GM23338 (cell line): ENCODE measurements around the gene HELZ. TPM values are rescaled to one million over a fixed set of nuclear protein-coding genes. Genes with fewer than 3 reads are reported as not detected.

Experiments
- ATAC-seq: fragments of 200-7000 bp; cut with Tn5 transposase; 3 replicates; pipeline ENCODE4 v1.9.1; 2020
- DNase-seq: peaks from one replicate; pipeline ENCODE4 v3.0.0-alpha.2; 2015; ENCODE audit warnings: low spot score
- H2AFZ ChIP-seq: fragments of 200-600 bp; sonication (generic); 2 replicates; pipeline ENCODE4 v1.8.0; 2016; ENCODE audit warnings: antibody characterized with exemption, mild to moderate bottlenecking, moderate library complexity
- H3F3A ChIP-seq: fragments of 200-600 bp; sonication (generic); replicated peaks from 2 replicates; pipeline ENCODE4 v1.8.0; 2017; ENCODE audit warnings: antibody characterized with exemption, mixed run types, low read depth
- H3K27ac ChIP-seq: fragments of 200-600 bp; sonication (generic); 2 replicates; pipeline ENCODE4 v1.6.1; 2016; ENCODE audit warnings: low read depth
- H3K27me3 ChIP-seq: fragments of 200-600 bp; sonication (generic); 2 replicates; pipeline ENCODE4 v1.8.0; 2016; ENCODE audit warnings: mild to moderate bottlenecking, mixed run types, moderate library complexity; ENCODE audit not compliant: insufficient read depth
- H3K36me3 ChIP-seq: fragments of 200-600 bp; sonication (generic); 2 replicates; pipeline ENCODE4 v1.8.0; 2016; ENCODE audit warnings: mild to moderate bottlenecking; ENCODE audit not compliant: insufficient read depth
- H3K4me1 ChIP-seq: fragments of 200-600 bp; sonication (generic); 2 replicates; pipeline ENCODE4 v1.8.0; 2016; ENCODE audit warnings: mild to moderate bottlenecking, moderate library complexity; ENCODE audit not compliant: insufficient read depth
- H3K4me2 ChIP-seq: fragments of 200-600 bp; sonication (generic); 2 replicates; pipeline ENCODE4 v1.7.1; 2017; ENCODE audit warnings: mixed run types
- H3K4me3 ChIP-seq: fragments of 200-600 bp; sonication (generic); 2 replicates; pipeline ENCODE4 v1.6.1; 2016; ENCODE audit warnings: mixed run types
- H3K79me2 ChIP-seq: fragments of 200-600 bp; sonication (generic); replicated peaks from 2 replicates; pipeline ENCODE4 v1.8.0; 2017; ENCODE audit warnings: mild to moderate bottlenecking; ENCODE audit not compliant: insufficient read depth
- H3K9me2 ChIP-seq: fragments of 200-600 bp; sonication (generic); 2 replicates; pipeline ENCODE4 v1.8.0; 2017; ENCODE audit not compliant: insufficient read depth
- H4K20me1 ChIP-seq: fragments of 200-600 bp; sonication (generic); replicated peaks from 2 replicates; pipeline ENCODE4 v1.8.0; 2017; ENCODE audit warnings: mild to moderate bottlenecking; ENCODE audit not compliant: insufficient read depth
- H3K27ac Mint-ChIP-seq: 2 replicates; pipeline ENCODE4 v1.8.0; 2020; ENCODE audit warnings: inconsistent platforms, mild to moderate bottlenecking, moderate library complexity, mixed read lengths
- H3K27me3 Mint-ChIP-seq: 3 replicates; pipeline ENCODE4 v1.8.0; 2022; ENCODE audit warnings: low read depth, mild to moderate bottlenecking, moderate library complexity, mixed read lengths, inconsistent platforms; ENCODE audit not compliant: insufficient read depth, poor library complexity
- H3K36me3 Mint-ChIP-seq: 3 replicates; pipeline ENCODE4 v1.8.0; 2021; ENCODE audit warnings: low read depth, mild to moderate bottlenecking, inconsistent platforms, moderate library complexity, mixed read lengths
- H3K4me1 Mint-ChIP-seq: 3 replicates; pipeline ENCODE4 v1.8.0; 2020; ENCODE audit warnings: mild to moderate bottlenecking, inconsistent platforms, mixed read lengths
- H3K4me3 Mint-ChIP-seq: 3 replicates; pipeline ENCODE4 v1.8.0; 2021; ENCODE audit warnings: moderate library complexity, mild to moderate bottlenecking, inconsistent platforms, mixed read lengths
- H3K9me3 Mint-ChIP-seq: 3 replicates; pipeline ENCODE4 v1.8.0; 2020; ENCODE audit warnings: moderate library complexity, mild to moderate bottlenecking, inconsistent platforms, mixed read lengths
- ETS1 ChIP-seq: IDR thresholded peaks from 2 replicates; pipeline ENCODE4 v1.6.1; 2016; ENCODE audit warnings: antibody characterized with exemption
- EZH2phosphoT487 ChIP-seq: fragments of 200-600 bp; sonication (generic); IDR thresholded peaks from one replicate; pipeline ENCODE4 v1.8.1; 2018; ENCODE audit warnings: antibody characterized with exemption; ENCODE audit not compliant: unreplicated experiment
- JUNB ChIP-seq: IDR thresholded peaks from one replicate; pipeline ENCODE4 v1.6.1; 2016; ENCODE audit warnings: antibody characterized with exemption; ENCODE audit not compliant: unreplicated experiment
- REST ChIP-seq: IDR thresholded peaks from one replicate; pipeline ENCODE4 v1.6.1; 2018; ENCODE audit warnings: antibody characterized with exemption; ENCODE audit not compliant: unreplicated experiment
- ZNF331 ChIP-seq: fragments of 250-450 bp; sonication (Bioruptor Pico); IDR thresholded peaks from 2 replicates; pipeline ENCODE4 v1.5.0; 2020; ENCODE audit warnings: low read depth, mild to moderate bottlenecking, moderate library complexity
- ZNF462 ChIP-seq: fragments of 250-450 bp; sonication (Bioruptor Pico); IDR thresholded peaks from 2 replicates; pipeline ENCODE4 v1.5.0; 2020; ENCODE audit warnings: mild to moderate bottlenecking, moderate library complexity
- polyA plus RNA-seq: library from polyadenylated mRNA; unstranded; fragments of >200 nt; fragmentation: Nextera tagmentation; extraction: Ambion mirVana; gene quantifications from 2 replicates; pipeline ENCODE4 v1.2.1, GENCODE V29; 2016
- total RNA-seq: library from RNA; depleted of rRNA; stranded (reverse); fragments of >200 nt; shearing (Covaris generic); gene quantifications from 2 replicates; pipeline ENCODE4 v1.2.3, GENCODE V29; 2014

Gene HELZ
- total and polyA plus RNA-seq, 2 experiments from 2014 or later, result 38.9 to 62.0 TPM

GRCh38 chr17:67022451-67022810, 222.6 kb downstream of the HELZ start (continued):
- TF ChIP-seq ETS1, result no peak
- TF ChIP-seq ZNF331 (CRISPR knock-in tag), result no peak
- TF ChIP-seq ZNF462 (CRISPR knock-in tag), result no peak

- H3K27ac ChIP-seq, result no peak overlapping the region
- H3K4me3 Mint-ChIP-seq, result no peak overlapping the region
- ATAC-seq, result no peak
- H3K79me2 ChIP-seq, result no peaks in the 10 kb centered on the region
- H3K9me3 Mint-ChIP-seq, result no peaks in the 10 kb centered on the region
- no peak for DNase-seq
- H3F3A ChIP-seq, result no peaks in the 10 kb centered on the region
- no peak for TF ChIP-seq ZNF331 (CRISPR knock-in tag)
- TF ChIP-seq JUNB, result no peak
- no peak for TF ChIP-seq REST
- TF ChIP-seq EZH2phosphoT487, result no peak
- no peak overlapping the region for H3K4me3 ChIP-seq
- no peaks in the 10 kb centered on the region for H3K27me3 ChIP-seq
- no peaks in the 10 kb centered on the region for H3K36me3 ChIP-seq
- H3K27ac Mint-ChIP-seq, result no peak overlapping the region
- peaks cover 11% of the 10 kb centered on the region for H3K27me3 Mint-ChIP-seq
- no peaks in the 10 kb centered on the region for H3K36me3 Mint-ChIP-seq
- H4K20me1 ChIP-seq, result no peaks in the 10 kb centered on the region
- H3K4me1 ChIP-seq, result no peaks in the 10 kb centered on the region
- peaks cover 9% of the 10 kb centered on the region for H3K4me1 Mint-ChIP-seq
- no peak overlapping the region for H2AFZ ChIP-seq
- no peaks in the 10 kb centered on the region for H3K9me2 ChIP-seq
- no peak overlapping the region for H3K4me2 ChIP-seq
Observed at GRCh38 chr17:67021743-67022450, 223.1 kb downstream of the HELZ start.
